HG02759 (cell line): ENCODE data around the gene PRAMEF26.
"Not testable (repeated sequence)": the region's sequence is repeated elsewhere in the genome, so short reads cannot be mapped to it uniquely, and the experiment has no call there.

Experiments used
- ATAC-seq: cut with Tn5 transposase; IDR thresholded peaks from one replicate; pipeline ENCODE4 v1.9.1; 2021; ENCODE audit warnings: mild to moderate bottlenecking, moderate library complexity; ENCODE audit not compliant: unreplicated experiment

The PRAMEF26 gene

DNA sequence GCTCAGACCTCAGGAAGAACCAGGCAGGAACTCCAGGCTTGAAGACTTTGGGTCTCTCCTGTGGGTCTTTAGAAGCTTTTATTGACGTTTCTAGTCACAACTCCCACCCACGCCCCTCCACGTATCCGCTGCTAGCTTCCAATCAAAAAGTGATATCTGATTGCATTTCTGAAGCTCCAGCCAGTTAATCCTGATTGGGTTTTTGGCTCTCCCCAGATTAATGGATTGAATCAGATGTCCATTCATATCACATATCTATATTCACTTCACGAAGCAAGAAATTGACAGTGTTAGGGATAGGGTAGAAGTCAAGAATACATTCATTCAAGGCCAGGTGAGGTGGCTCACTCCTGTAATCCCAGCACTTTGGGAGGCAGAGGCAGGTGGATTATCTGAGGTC lies at the start of gene PRAMEF26:
Gene PRAMEF26, minus strand, starts transcription at position 101 of the 400 bp plus-strand sequence. CDS start 2,914 bp downstream, outside the sequence.
- not testable (repeated sequence) for ATAC-seq

DNA sequence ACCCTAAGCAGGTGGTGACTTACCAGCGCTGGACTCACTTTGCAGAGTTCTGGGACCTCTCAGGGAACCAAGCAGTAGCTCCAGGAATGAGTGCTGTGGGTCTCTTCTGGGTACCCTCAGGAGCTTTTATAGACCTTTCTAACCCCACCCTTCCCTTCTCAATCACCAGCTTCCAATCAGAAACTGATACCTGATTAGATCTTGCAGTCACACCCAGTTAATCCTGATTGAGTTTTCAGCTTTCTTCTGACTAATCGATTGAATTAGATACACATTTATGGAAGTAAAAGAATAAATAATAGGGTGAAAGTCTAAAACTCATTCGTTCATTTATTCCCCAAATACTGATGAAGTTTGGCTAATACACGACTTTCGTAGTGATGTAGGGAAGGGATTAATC lies 45.5 kb upstream of the PRAMEF26 start, which contains the start of gene PRAMEF13:
Gene PRAMEF13, minus strand, starts transcription at position 101 of the 400 bp plus-strand sequence. CDS start 1,820 bp downstream, outside the sequence.
- not testable (repeated sequence) for ATAC-seq

DNA sequence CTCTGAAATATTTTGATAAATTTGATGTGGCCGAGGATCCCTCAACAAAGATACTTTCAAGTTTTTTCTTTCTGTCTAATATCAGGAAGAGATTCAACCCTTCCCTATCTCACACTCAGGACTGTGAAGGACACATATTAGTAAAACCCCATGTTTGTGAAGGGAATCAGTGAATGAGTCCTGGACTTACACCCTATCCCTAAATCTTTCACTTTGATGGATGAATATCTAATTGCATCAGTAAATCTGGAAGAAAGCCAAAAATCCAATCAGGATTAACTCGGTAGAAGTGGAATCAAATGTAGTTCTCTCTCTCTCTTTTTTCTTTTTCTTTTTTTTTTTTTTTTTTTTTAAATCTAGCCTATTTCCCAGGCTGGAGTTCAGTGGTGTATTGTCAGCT lies 15.7 kb upstream of the PRAMEF26 start, which contains the start of gene PRAMEF9:
Gene PRAMEF9, plus strand, starts transcription at position 301 of the 400 bp plus-strand sequence. CDS start 3,433 bp downstream, outside the sequence.
- not testable (repeated sequence) for ATAC-seq

DNA sequence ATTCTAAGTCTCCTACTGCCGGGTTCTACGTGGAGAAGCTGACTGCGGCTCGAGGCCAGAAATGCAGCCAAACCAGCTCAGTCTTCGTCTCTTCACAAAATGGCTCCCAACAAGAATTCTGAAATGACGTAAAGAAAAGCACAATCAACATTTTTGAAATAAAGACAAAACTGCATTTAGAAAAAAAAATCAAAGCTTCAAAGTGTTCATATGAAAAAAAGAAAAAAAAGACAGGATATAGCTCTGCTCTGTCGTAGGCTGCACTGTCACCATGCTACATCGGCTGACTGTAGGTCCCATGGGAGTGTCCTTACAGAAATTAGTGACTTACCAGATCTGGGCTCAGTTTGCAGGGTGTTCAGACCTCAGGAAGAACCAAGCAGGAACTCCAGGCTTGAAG lies 9.7 kb upstream of the PRAMEF26 start, which contains the start of gene HNRNPCL4:
Gene HNRNPCL4, minus strand, starts transcription at position 101 of the 400 bp plus-strand sequence. CDS start 164 bp downstream, outside the sequence.
- not testable (repeated sequence) for ATAC-seq

DNA sequence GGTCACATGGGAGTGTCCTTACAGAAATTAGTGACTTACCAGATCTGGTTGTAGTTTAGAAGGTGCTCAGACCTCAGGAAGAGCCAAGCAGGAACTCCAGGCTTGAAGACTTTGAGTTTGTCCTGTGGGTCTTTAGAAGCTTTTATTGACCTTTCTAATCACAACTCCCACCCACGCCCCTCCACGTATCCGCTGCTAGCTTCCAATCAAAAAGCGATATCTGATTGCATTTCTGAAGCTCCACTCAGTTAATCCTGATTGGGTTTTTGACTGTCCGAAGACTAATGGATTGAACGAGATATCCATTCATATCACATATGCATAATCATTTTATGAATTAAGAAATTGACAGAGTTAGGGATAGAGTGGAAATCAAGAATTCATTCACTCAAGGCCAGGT lies 39.1 kb downstream of the PRAMEF26 start, which contains the start of gene HNRNPCL2:
Gene HNRNPCL2, minus strand, starts transcription at position 101 of the 400 bp plus-strand sequence. CDS start 454 bp downstream, outside the sequence.
- ATAC-seq, result not testable (repeated sequence)
